IMR-90 (cell line): ENCODE results near the gene RMC1. TPM values are rescaled to one million over a fixed set of nuclear protein-coding genes. Genes with fewer than 3 reads are reported as not detected.

Experiments
- ATAC-seq: fragments of 200-7000 bp; cut with Tn5 transposase; 2 replicates; pipeline ENCODE4 v1.9.1; 2020; ENCODE audit warnings: low read depth, mild to moderate bottlenecking, moderate library complexity
- BruUV-seq: library from RNA; stranded (reverse); fragments of 400-500 nt; replicated peaks from 2 replicates; lab custom pipeline; 2021; lab: Mats Ljungman, UMichigan
- CTCF ChIA-PET: fragments of 300-600 bp; formaldehyde crosslinking; extraction: SDS; loops from one replicate; lab custom pipeline; 2021; ENCODE audit warnings: antibody characterized with exemption; lab: Yijun Ruan, JAX
- POLR2A ChIA-PET: fragments of 300-600 bp; sonication (Branson Sonifier 250); formaldehyde crosslinking; loops from one replicate; lab custom pipeline; 2022; ENCODE audit warnings: antibody characterized with exemption; ENCODE audit not compliant: unreplicated experiment; lab: Charles Lee
- DNase-seq: peaks from one replicate; pipeline ENCODE4 v3.0.0; 2013
- H2AFZ ChIP-seq: replicated peaks from 2 replicates; pipeline ENCODE3; 2013; ENCODE audit warnings: low read length, mild to moderate bottlenecking; ENCODE audit not compliant: poor library complexity
- H2AK5ac ChIP-seq: 2 replicates; pipeline ENCODE4 v1.6.1; 2013; ENCODE audit warnings: low read depth, low read length, inconsistent platforms
- H2AK9ac ChIP-seq: replicated peaks from 2 replicates; pipeline ENCODE3; 2013; ENCODE audit warnings: mild to moderate bottlenecking, low read depth, low read length, moderate library complexity; ENCODE audit not compliant: poor library complexity
- H2BK120ac ChIP-seq: 2 replicates; pipeline ENCODE4 v1.6.1; 2013; ENCODE audit warnings: low read depth, low read length, inconsistent platforms
- H2BK15ac ChIP-seq: 3 replicates; pipeline ENCODE4 v1.6.1; 2013; ENCODE audit warnings: low read depth, low read length, inconsistent platforms
- H2BK20ac ChIP-seq: 2 replicates; pipeline ENCODE4 v1.6.1; 2013; ENCODE audit warnings: low read depth, mild to moderate bottlenecking, inconsistent platforms, low read length, moderate library complexity
- H2BK5ac ChIP-seq: 2 replicates; pipeline ENCODE4 v1.6.1; 2013; ENCODE audit warnings: mild to moderate bottlenecking, low read depth, low read length, inconsistent platforms; ENCODE audit not compliant: poor library complexity, severe bottlenecking
- H3K14ac ChIP-seq: replicated peaks from 2 replicates; pipeline ENCODE4 v1.6.1; 2013; ENCODE audit warnings: low read depth, low read length, inconsistent platforms
- H3K18ac ChIP-seq: 2 replicates; pipeline ENCODE4 v1.6.1; 2013; ENCODE audit warnings: low read depth, low read length, control low read depth
- H3K23ac ChIP-seq: 2 replicates; pipeline ENCODE4 v1.6.1; 2013; ENCODE audit warnings: low read depth, low read length, inconsistent platforms
- H3K27ac ChIP-seq: 2 replicates; pipeline ENCODE4 v1.5.1; 2013; ENCODE audit warnings: mild to moderate bottlenecking, control low read depth, low read length; ENCODE audit not compliant: insufficient read depth
- H3K27me3 ChIP-seq: 2 replicates; pipeline ENCODE4 v1.6.1; 2013; ENCODE audit warnings: low read length; ENCODE audit not compliant: control insufficient read depth, insufficient read depth
- H3K36me3 ChIP-seq: 2 replicates; pipeline ENCODE4 v1.6.1; 2013; ENCODE audit warnings: low read length, mixed read lengths; ENCODE audit not compliant: control insufficient read depth, insufficient read depth
- H3K4ac ChIP-seq: 2 replicates; pipeline ENCODE4 v1.6.1; 2013; ENCODE audit warnings: low read depth, low read length, inconsistent platforms
- H3K4me1 ChIP-seq: 2 replicates; pipeline ENCODE4 v1.6.1; 2013; ENCODE audit warnings: low read length, mixed read lengths; ENCODE audit not compliant: control insufficient read depth, insufficient read depth
- H3K4me2 ChIP-seq: 2 replicates; pipeline ENCODE4 v1.6.1; 2013; ENCODE audit warnings: low read depth, mild to moderate bottlenecking, control low read depth, low read length, moderate library complexity
- H3K4me3 ChIP-seq: 2 replicates; pipeline ENCODE4 v1.5.1; 2013; ENCODE audit warnings: low read depth, mild to moderate bottlenecking, control low read depth, low read length, moderate library complexity; ENCODE audit not compliant: insufficient read depth
- H3K56ac ChIP-seq: 2 replicates; pipeline ENCODE4 v1.6.1; 2013; ENCODE audit warnings: low read length, inconsistent platforms; ENCODE audit not compliant: insufficient read depth; ENCODE audit errors: extremely low read depth
- H3K79me1 ChIP-seq, 2 experiments: 2 replicates each; pipeline ENCODE4 v1.6.1; 2013; ENCODE audit warnings: low read length in 2 of 2, inconsistent platforms in 1 of 2, low read depth in 1 of 2
- H3K9ac ChIP-seq: 2 replicates; pipeline ENCODE4 v1.6.1; 2013; ENCODE audit warnings: low read depth, low read length, control low read depth
- H3K9me1 ChIP-seq: 2 replicates; pipeline ENCODE4 v1.6.1; 2013; ENCODE audit warnings: low read length, inconsistent platforms; ENCODE audit not compliant: insufficient read depth
- H3K9me3 ChIP-seq: 2 replicates; pipeline ENCODE4 v1.6.1; 2013; ENCODE audit warnings: low read length; ENCODE audit not compliant: control insufficient read depth, insufficient read depth
- H4K20me1 ChIP-seq: 2 replicates; pipeline ENCODE4 v1.6.1; 2013; ENCODE audit warnings: low read length, inconsistent platforms; ENCODE audit not compliant: insufficient read depth
- H4K5ac ChIP-seq: 2 replicates; pipeline ENCODE4 v1.6.1; 2013; ENCODE audit warnings: mild to moderate bottlenecking, low read depth, low read length, control low read depth
- H4K8ac ChIP-seq, 2 experiments: 2 replicates each; pipeline ENCODE4 v1.6.1; 2013; ENCODE audit warnings: low read depth in 2 of 2, low read length in 2 of 2, control low read depth in 1 of 2, inconsistent platforms in 1 of 2
- H4K91ac ChIP-seq: 2 replicates; pipeline ENCODE4 v1.6.1; 2013; ENCODE audit warnings: low read depth, low read length, inconsistent platforms; ENCODE audit not compliant: insufficient read depth
- BHLHE40 ChIP-seq: fragments of 150-350 bp; IDR thresholded peaks from 2 replicates; pipeline ENCODE4 v1.6.1; 2016; ENCODE audit warnings: mild to moderate bottlenecking, low read depth, low read length
- CEBPB ChIP-seq: IDR thresholded peaks from 2 replicates; pipeline ENCODE4 v1.6.1; 2012; ENCODE audit warnings: low read depth, low read length, improper control_type of control experiment
- MAFK ChIP-seq: IDR thresholded peaks from 2 replicates; pipeline ENCODE4 v1.6.1; 2012; ENCODE audit warnings: low read depth, low read length, improper control_type of control experiment
- MAZ ChIP-seq: IDR thresholded peaks from 2 replicates; pipeline ENCODE4 v1.6.1; 2012; ENCODE audit warnings: low read depth, mild to moderate bottlenecking, low read length, improper control_type of control experiment, moderate library complexity, borderline replicate concordance
- MXI1 ChIP-seq: IDR thresholded peaks from 2 replicates; pipeline ENCODE4 v1.6.1; 2012; ENCODE audit warnings: low read depth, mild to moderate bottlenecking, low read length, moderate library complexity, borderline replicate concordance
- NFE2L2 ChIP-seq: fragments of 150-350 bp; IDR thresholded peaks from 2 replicates; pipeline ENCODE4 v1.6.1; 2016; ENCODE audit warnings: low read depth, mild to moderate bottlenecking, low read length
- POLR2A ChIP-seq: IDR thresholded peaks from 2 replicates; pipeline ENCODE4 v1.6.1; 2012; ENCODE audit warnings: mild to moderate bottlenecking, low read depth, low read length
- RAD21 ChIP-seq: IDR thresholded peaks from 2 replicates; pipeline ENCODE4 v1.6.1; 2012; ENCODE audit warnings: low read length, improper control_type of control experiment
- RFX5 ChIP-seq: IDR thresholded peaks from 2 replicates; pipeline ENCODE4 v1.8.0; 2012; ENCODE audit warnings: low read depth, mild to moderate bottlenecking, low read length, moderate library complexity
- SMC3 ChIP-seq: fragments of 150-350 bp; IDR thresholded peaks from 2 replicates; pipeline ENCODE4 v1.6.1; 2016; ENCODE audit warnings: low read depth, mild to moderate bottlenecking, antibody characterized with exemption, low read length, moderate library complexity
- WGBS, 2 experiments: methylation state at CpG; one replicate each; pipeline versions ENCODE4 v1.1.5 to v1.1.7; 2013; ENCODE audit warnings: missing lambda C conversion rate in 2 of 2; ENCODE audit not compliant: insufficient read length in 1 of 2; ENCODE audit errors: extremely low coverage in 2 of 2; 5-methylcytosine and 5-hydroxymethylcytosine counted together
- dilution Hi-C: fragments of 300-500 bp; cut with HindIII; formaldehyde crosslinking; loops from one replicate; pipeline ENCODE4 v1.14.3; 2018; ENCODE audit warnings: low sequenced_read_pairs; ENCODE audit not compliant: unreplicated experiment
- in situ Hi-C: fragments of 300-500 bp; cut with MboI; formaldehyde crosslinking; loops from 3 replicates; pipeline ENCODE4 v1.14.3; 2019; ENCODE audit warnings: low sequenced_read_pairs, inconsistent platforms, mixed read lengths
- intact Hi-C: fragments of 100-400 bp; cut with micrococcal nuclease; formaldehyde crosslinking; loops from 2 replicates; pipeline ENCODE4 v1.10.0; 2022
- polyA plus RNA-seq, 3 experiments: library from polyadenylated mRNA; depleted of rRNA; stranded (reverse); fragments of >200 nt; gene quantifications; 2 replicates each; pipeline ENCODE4 v1.2.3, GENCODE V29; 2012; ENCODE audit warnings: low replicate concordance in 1 of 3
- total RNA-seq: library from RNA; depleted of rRNA; stranded (reverse); fragments of >200 nt; gene quantifications from 2 replicates; pipeline ENCODE4 v1.2.3, GENCODE V29; 2012
- TF ChIP-seq, protein P1 (sequence below): fragments of 150-350 bp; IDR thresholded peaks from 2 replicates; pipeline ENCODE4 v1.6.1; 2016; ENCODE audit warnings: low read depth, mild to moderate bottlenecking, low read length, moderate library complexity, borderline replicate concordance
- TF ChIP-seq, protein P2 (sequence below): fragments of 150-350 bp; IDR thresholded peaks from 2 replicates; pipeline ENCODE4 v1.6.1; 2017; ENCODE audit warnings: mild to moderate bottlenecking, antibody characterized with exemption, low read length, low read depth

RMC1 gene
- total and polyA plus RNA-seq, 2 of the 4 experiments (the other 2 are of a cell fraction): 14.2 to 18.0 TPM

DNA sequence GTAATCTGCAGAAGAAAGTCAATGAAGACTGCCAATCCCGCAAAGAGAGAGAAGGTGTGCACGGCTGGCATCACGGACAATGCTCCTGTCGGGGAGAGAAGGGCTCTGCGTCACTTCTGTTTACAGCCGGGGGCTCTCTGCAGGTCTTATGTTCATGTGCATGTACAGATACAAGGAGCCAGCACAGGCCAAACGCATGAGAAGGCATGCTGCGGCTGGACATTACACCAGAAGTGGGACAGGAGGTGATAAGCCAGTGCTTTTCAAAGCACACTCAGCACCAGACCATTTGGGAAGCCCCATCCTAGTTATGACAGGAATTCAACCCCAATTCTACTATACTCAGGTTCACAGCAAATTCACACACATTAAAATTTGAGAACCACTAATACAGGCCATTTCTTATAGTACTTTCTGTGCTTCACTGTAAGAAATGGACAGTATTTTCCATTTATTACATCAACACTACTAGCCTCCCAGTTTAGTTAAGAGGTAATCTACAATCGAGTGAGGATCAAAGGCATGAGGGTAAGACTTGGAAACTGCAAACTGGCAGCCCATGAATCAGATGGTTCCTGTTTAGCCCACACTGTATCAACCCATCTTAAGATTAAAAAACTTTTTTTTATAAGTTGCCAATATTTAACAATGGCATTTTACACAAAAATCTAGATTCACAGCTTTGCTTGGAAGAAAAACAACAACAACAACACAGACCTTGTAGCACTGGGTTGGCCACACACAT, 38.2 kb downstream of the RMC1 start:
- Histone ChIP-seq H3K36me3 (peaks cover 63% of the 10 kb centered on the region), H4K20me1 (no peaks in the 10 kb centered on the region; the same call in 1 of the 2 replicates), H3K27ac (no peak overlapping the region), H4K5ac (no peak overlapping the region), H3K4me1 (no peaks in the 10 kb centered on the region), H2BK20ac (no peak overlapping the region), H2AK9ac (no peak overlapping the region), H2AFZ (no peak overlapping the region), H3K79me1 (peaks cover 3 to 4% of the 10 kb centered on the region in 2 experiments; a peak in 1 of 4 replicates), H3K14ac (no peak overlapping the region), H3K18ac (no peak overlapping the region), H3K9me3 (no peaks in the 10 kb centered on the region), H3K56ac (no peak overlapping the region), H3K4me3 (no peak overlapping the region), H4K91ac (no peak overlapping the region), H2BK15ac (no peak overlapping the region), H3K9me1 (peaks cover 7% of the 10 kb centered on the region; the same call in 1 of the 2 replicates), H3K23ac (no peak overlapping the region), H3K9ac (no peak overlapping the region), H3K27me3 (no peaks in the 10 kb centered on the region), H4K8ac (no peak overlapping the region), H2AK5ac (no peak overlapping the region), H3K4ac (no peak overlapping the region), H3K4me2 (no peak overlapping the region), H2BK5ac (no peak overlapping the region), H2BK120ac (no peak overlapping the region)
- POLR2A ChIA-PET: no interaction called here
- no peak for DNase-seq
- in situ Hi-C loops: no loop called here
- TF ChIP-seq POLR2A: no peak
- TF ChIP-seq BHLHE40: no peak
- TF ChIP-seq RFX5: no peak
- TF ChIP-seq MAFK: no peak
- no peak for TF ChIP-seq CEBPB
- TF ChIP-seq NFE2L2: no peak
- no peak for TF ChIP-seq MXI1
- TF ChIP-seq, protein P1, sequence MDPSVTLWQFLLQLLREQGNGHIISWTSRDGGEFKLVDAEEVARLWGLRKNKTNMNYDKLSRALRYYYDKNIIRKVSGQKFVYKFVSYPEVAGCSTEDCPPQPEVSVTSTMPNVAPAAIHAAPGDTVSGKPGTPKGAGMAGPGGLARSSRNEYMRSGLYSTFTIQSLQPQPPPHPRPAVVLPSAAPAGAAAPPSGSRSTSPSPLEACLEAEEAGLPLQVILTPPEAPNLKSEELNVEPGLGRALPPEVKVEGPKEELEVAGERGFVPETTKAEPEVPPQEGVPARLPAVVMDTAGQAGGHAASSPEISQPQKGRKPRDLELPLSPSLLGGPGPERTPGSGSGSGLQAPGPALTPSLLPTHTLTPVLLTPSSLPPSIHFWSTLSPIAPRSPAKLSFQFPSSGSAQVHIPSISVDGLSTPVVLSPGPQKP: no peak
- TF ChIP-seq, protein P2, sequence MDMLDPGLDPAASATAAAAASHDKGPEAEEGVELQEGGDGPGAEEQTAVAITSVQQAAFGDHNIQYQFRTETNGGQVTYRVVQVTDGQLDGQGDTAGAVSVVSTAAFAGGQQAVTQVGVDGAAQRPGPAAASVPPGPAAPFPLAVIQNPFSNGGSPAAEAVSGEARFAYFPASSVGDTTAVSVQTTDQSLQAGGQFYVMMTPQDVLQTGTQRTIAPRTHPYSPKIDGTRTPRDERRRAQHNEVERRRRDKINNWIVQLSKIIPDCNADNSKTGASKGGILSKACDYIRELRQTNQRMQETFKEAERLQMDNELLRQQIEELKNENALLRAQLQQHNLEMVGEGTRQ: no peak
- no peak for TF ChIP-seq MAZ
- no peak for TF ChIP-seq SMC3
- no peak for TF ChIP-seq RAD21
- CTCF ChIA-PET: no interaction called here
- whole genome bisulfite sequencing, 2 experiments: 88% methylated on average over 4 of the region's 9 CpGs; no CpG with 5 or more reads in 1 of the 2 experiments
- dilution Hi-C loops: no loop called here
- no TSS peak for BruUV-seq
- intact Hi-C loops: no loop called here
- ATAC-seq: no peak
